Ishikawa (cell line): Measurements from ENCODE around the gene KLHDC7B.
A peak's percentile ranks its signal among the peaks of the same experiment; 100 is the strongest.

ENCODE experiments used
- CEBPB ChIP-seq: IDR thresholded peaks from 2 replicates; pipeline ENCODE4 v1.6.1; 2012
- CREB1 ChIP-seq: IDR thresholded peaks from 2 replicates; pipeline ENCODE4 v1.6.1; 2012; ENCODE audit warnings: low read depth
- EGR1 ChIP-seq: IDR thresholded peaks from 2 replicates; pipeline ENCODE4 v1.6.1; 2012
- EP300 ChIP-seq: IDR thresholded peaks from 2 replicates; pipeline ENCODE4 v1.6.1; 2012; ENCODE audit warnings: borderline replicate concordance
- FOXM1 ChIP-seq: IDR thresholded peaks from 2 replicates; pipeline ENCODE4 v1.6.1; 2012; ENCODE audit warnings: low read depth, borderline replicate concordance
- NFIC ChIP-seq: IDR thresholded peaks from 2 replicates; pipeline ENCODE4 v1.6.1; 2012
- RAD21 ChIP-seq: IDR thresholded peaks from 2 replicates; pipeline ENCODE4 v1.6.1; 2012; ENCODE audit warnings: low read depth
- TAF1 ChIP-seq: IDR thresholded peaks from 2 replicates; pipeline ENCODE4 v1.6.1; 2012; ENCODE audit warnings: low read depth, mild to moderate bottlenecking
- TCF12 ChIP-seq: IDR thresholded peaks from 2 replicates; pipeline ENCODE4 v1.6.1; 2012; ENCODE audit warnings: low read depth
- TEAD4 ChIP-seq: IDR thresholded peaks from 2 replicates; pipeline ENCODE4 v1.6.1; 2012
- YY1 ChIP-seq: IDR thresholded peaks from 2 replicates; pipeline ENCODE4 v1.6.1; 2012; ENCODE audit warnings: low read depth
- ZBTB7A ChIP-seq: IDR thresholded peaks from 2 replicates; pipeline ENCODE4 v1.6.1; 2012; ENCODE audit warnings: low read depth
- TF ChIP-seq, protein P1 (sequence below): IDR thresholded peaks from 2 replicates; pipeline ENCODE4 v1.6.1; 2012
- TF ChIP-seq, protein P2 (sequence below): IDR thresholded peaks from 2 replicates; pipeline ENCODE4 v1.6.1; 2012
- TF ChIP-seq, protein P3 (sequence below): IDR thresholded peaks from 2 replicates; pipeline ENCODE4 v1.6.1; 2012; ENCODE audit warnings: low read depth, mild to moderate bottlenecking

Gene KLHDC7B

DNA sequence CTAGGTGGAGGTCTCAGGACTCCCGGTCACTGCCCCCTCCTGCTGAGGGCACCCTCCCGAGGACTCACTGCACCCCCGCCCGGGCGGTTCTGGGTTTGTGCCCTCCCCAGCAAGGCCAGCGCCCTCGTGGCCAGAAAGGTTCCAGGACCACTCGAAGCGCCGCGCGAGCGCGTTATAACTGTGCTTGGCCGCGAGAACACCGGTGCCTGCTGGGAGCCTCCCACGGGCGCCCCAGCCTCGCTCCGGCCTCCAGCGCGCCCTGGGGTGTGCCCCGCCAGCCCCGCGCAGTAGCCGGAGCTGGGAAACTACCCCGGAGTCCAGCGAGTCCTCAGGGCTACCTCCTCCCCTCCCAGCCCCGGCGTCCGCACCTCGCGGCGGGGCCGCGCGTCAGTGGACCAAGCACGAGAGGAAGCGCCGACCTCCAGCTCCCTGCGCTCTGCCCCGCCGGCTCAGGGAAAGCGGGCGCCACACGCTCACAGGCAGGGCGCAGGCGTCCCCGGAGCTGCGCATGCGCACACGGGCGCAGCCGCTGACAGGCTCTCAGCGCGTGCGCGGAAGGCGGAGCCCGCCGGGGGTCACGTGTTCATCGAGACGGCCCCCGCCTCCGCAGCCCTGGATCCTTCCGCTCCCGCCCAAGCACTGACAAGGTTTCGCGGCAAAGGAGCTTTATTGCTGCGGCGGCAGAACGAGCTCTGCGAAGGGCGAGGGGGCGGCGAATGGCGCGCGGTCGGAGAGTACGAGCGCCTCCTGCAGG, 20.4 kb upstream of the KLHDC7B start, which contains the start of gene SCO2:
Gene SCO2, minus strand, starts transcription at position 495 of the 754 bp plus-strand sequence. CDS start 1,187 bp downstream, outside the sequence.
- TF ChIP-seq, protein P1, sequence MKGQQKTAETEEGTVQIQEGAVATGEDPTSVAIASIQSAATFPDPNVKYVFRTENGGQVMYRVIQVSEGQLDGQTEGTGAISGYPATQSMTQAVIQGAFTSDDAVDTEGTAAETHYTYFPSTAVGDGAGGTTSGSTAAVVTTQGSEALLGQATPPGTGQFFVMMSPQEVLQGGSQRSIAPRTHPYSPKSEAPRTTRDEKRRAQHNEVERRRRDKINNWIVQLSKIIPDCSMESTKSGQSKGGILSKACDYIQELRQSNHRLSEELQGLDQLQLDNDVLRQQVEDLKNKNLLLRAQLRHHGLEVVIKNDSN: peak; percentile 99
- TF ChIP-seq, protein P2, sequence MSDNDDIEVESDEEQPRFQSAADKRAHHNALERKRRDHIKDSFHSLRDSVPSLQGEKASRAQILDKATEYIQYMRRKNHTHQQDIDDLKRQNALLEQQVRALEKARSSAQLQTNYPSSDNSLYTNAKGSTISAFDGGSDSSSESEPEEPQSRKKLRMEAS: peak; percentile 74
- TF ChIP-seq TEAD4 (peak; percentile 6; the same call in 1 of the 2 replicates), EP300 (peak; percentile 28; the same call in 1 of the 2 replicates), EGR1 (peak; percentile 90), CREB1 (no peak; the same call in 1 of the 2 replicates), RAD21 (peak; percentile 36; the same call in 1 of the 2 replicates), FOXM1 (no peak; the same call in 1 of the 2 replicates), TCF12 (no peak; the same call in none of the 2 replicates), TAF1 (peak; percentile 83), YY1 (peak; percentile 74)
- TF ChIP-seq, protein P3, sequence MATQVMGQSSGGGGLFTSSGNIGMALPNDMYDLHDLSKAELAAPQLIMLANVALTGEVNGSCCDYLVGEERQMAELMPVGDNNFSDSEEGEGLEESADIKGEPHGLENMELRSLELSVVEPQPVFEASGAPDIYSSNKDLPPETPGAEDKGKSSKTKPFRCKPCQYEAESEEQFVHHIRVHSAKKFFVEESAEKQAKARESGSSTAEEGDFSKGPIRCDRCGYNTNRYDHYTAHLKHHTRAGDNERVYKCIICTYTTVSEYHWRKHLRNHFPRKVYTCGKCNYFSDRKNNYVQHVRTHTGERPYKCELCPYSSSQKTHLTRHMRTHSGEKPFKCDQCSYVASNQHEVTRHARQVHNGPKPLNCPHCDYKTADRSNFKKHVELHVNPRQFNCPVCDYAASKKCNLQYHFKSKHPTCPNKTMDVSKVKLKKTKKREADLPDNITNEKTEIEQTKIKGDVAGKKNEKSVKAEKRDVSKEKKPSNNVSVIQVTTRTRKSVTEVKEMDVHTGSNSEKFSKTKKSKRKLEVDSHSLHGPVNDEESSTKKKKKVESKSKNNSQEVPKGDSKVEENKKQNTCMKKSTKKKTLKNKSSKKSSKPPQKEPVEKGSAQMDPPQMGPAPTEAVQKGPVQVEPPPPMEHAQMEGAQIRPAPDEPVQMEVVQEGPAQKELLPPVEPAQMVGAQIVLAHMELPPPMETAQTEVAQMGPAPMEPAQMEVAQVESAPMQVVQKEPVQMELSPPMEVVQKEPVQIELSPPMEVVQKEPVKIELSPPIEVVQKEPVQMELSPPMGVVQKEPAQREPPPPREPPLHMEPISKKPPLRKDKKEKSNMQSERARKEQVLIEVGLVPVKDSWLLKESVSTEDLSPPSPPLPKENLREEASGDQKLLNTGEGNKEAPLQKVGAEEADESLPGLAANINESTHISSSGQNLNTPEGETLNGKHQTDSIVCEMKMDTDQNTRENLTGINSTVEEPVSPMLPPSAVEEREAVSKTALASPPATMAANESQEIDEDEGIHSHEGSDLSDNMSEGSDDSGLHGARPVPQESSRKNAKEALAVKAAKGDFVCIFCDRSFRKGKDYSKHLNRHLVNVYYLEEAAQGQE: 0 out of 2 replicates have a peak, but pooled peaks have one; percentile 8

DNA sequence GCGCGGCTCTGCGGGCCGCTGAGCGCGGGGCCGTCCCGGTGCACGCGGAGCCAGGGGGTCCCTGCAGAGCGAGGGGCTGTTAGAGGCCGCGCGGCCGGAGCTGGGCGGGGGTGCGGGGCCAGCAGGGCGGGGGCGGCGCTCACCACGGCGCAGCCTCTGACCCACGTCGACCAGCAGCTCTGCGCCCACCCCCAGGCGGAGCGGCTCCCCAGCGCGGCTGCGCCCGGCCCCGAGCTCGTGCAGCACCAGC, 19.9 kb upstream of the KLHDC7B start:
- TF ChIP-seq ZBTB7A (no peak), TEAD4 (no peak), YY1 (no peak; the same call in 1 of the 2 replicates), NFIC (no peak), TAF1 (no peak), RAD21 (no peak), CEBPB (no peak), CREB1 (no peak), EGR1 (no peak), EP300 (no peak), TCF12 (no peak), FOXM1 (no peak)
- TF ChIP-seq, protein P1: no peak
- TF ChIP-seq, protein P3: no peak; the same call in 1 of the 2 replicates
- TF ChIP-seq, protein P2: no peak

DNA sequence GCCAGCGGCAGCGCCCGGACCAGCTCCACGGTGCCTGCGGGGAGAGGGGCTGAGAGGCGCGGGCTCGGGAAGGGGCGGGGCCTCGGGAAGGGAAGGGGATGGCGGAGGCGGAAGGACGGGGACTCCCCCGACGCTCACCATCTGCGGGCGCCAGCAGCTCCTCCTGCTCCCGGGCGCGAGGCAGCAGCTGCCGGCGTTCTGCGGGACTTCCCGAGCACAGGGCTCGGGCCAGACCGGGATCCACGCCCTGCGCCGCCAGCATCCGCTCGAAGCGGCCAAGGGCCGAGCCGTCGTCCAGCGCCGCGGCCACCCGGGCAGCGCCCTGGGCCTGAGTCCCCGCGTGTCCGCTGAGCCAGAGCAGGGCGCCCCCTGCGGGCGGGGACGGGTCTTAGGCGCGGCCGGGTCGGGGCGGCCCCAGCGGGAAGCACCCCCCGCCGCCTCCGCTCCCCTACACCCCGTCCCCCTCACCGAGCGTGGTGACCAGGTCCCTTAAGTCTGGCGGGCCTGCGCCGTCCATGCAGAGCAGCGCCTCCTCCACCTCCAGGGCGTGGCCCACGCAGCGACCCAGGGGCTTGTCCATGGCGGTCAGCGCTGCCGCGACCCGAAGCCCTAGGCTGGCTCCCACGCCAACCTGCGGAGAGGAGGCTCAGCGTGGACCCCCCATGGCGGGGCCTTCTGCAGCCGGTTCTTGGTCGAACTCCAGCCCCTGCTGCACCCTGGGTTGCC, 19.4 kb upstream of the KLHDC7B start:
- TF ChIP-seq, protein P3: no peak
- peak; percentile 8; the same call in 1 of the 2 replicates for TF ChIP-seq RAD21
- TF ChIP-seq ZBTB7A: peak; percentile 80
- TF ChIP-seq, protein P2: peak; percentile 52; the same call in 1 of the 2 replicates
- no peak for TF ChIP-seq FOXM1
- TF ChIP-seq TEAD4: no peak
- TF ChIP-seq TAF1: no peak
